ENCODE results near the gene CAPN3.
"Not testable (repeated sequence)": the region's sequence is repeated elsewhere in the genome, so short reads cannot be mapped to it uniquely, and the experiment has no call there.

Gene CAPN3

DNA sequence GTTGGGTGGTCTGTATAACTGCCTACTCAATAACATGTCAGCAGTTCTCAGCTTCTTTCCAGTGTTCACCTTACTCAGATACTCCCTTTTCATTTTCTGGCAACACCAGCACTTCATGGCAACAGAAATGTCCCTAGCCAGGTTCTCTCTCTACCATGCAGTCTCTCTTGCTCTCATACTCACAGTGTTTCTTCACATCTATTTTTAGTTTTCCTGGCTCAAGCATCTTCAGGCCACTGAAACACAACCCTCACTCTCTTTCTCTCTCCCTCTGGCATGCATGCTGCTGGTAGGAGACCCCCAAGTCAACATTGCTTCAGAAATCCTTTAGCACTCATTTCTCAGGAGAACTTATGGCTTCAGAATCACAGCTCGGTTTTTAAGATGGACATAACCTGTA is at the start of gene CAPN3:
Gene CAPN3 (plus strand): TSS at position 253 of the 400 bp plus-strand sequence. CDS start 305 bp downstream, outside the sequence.
- DNase-seq: no peak

DNA sequence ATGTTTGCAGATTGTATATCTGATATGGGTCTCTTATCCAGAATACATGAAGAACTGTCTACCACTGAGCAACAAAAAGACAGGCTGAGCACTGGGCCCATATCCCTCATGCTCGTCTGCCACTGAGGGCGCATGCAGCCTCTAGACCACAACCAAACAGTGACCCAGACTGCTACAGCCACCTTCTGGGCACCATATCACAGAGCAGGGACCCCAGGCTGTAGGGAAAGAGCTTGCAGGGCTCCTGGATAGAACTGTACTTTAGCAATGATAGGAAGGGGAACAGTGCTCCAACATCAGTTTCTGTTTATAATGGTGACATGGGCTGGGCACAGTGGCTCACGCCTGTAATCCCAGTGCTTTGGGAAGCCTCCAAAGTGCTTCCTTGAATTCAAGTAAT is 45.8 kb upstream of the CAPN3 start:
- no peak for DNase-seq

DNA sequence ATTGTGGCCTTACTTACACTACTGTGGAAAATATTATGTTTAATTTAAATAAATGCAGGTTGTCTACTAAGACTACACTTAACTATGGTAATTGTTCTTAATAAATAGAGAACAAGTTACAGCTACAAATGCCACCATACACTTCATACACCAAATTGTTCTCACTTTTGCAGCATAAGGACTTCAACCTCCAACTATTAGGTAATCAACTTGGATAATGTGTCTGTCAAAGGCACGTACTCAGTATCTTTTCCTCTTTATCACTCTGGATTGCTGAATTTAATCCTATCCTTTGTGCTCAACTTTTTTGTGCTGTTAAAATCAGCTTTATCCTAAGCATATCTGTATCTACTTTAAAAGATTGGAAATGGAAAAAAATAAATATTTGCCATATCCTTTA is 44.5 kb upstream of the CAPN3 start:
- DNase-seq: no peak

DNA sequence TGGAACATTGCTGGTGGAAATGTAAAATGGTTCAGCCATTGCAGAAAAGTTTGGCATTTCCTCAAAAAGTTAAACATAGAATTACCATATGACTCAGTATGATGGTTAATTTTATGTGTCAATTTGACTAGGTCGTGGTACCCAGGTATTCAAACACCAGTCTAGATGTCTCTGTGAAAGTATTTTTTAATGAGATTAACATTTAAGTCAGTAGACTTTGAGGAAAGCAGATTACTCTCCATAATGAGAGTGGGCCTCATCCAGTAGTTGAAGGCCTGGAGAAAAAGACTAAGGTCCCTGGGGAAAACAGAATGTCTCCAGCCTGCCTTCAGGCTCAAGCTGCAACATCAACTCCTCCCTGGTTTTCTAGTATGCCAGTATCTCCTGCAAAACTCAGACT is 43.8 kb upstream of the CAPN3 start:
- no peak for DNase-seq

DNA sequence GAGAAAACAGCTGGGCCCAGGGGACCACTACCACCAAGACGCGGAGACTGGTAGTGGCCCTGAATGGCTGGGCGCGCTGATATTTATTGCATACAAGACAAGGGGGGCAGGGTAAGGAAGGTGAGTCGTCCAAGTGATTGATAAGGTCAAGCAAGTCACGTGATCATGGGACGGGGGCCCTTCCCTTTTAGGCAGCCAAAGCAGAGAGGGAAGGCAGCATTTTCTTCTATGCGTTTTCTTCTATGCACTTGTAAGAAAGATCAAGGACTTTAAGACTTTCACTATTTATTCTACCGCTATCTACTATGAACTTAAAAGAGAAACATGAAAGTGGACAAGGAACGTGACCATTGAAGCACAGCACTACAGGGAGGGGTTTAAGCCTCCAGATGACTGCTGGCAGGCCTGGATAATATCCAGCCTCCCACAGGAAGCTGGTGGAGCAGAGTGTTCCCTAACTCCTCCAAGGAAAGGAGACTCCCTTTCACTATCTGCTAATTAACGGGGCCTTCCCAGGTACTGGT is 43.0 kb upstream of the CAPN3 start:
- DNase-seq: not testable (repeated sequence)

DNA sequence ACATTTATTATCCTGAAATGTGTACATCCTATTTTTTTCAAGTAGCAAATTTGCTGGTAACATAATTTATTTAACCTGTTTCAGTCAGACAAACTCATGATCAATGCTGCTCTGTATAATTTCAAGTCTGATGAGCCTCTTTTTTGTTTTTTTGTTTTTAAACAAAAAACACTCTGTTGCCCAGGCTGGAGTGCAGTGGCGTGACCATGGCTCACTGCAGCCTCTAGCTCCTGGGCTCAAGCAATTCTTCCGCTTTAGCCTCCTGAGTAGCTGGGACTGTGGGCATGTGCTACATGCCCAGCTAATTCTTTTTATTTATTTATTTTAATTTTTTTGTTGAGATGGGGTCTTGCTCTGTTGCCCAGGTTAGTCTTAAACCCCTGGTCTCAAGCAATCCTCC is 40.1 kb upstream of the CAPN3 start:
- no peak for DNase-seq

DNA sequence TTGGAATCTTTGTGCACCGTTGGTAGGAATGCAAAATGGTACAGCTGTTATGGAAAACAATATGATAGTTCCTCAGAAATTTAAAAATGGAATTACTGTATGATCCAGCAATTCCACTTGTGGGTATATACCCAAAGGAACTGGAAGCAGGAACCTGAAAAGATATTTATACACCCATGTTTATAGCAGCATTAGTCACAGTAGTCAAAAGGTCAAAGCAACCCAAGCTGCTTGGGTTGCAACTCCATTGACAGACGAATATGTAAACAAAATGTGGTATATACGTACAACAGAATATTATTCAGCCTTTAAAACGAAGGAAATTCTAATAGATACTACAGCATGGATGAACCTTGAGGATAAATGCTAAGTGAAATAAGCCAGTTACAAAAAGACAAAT is 35.0 kb upstream of the CAPN3 start:
- no peak for DNase-seq

DNA sequence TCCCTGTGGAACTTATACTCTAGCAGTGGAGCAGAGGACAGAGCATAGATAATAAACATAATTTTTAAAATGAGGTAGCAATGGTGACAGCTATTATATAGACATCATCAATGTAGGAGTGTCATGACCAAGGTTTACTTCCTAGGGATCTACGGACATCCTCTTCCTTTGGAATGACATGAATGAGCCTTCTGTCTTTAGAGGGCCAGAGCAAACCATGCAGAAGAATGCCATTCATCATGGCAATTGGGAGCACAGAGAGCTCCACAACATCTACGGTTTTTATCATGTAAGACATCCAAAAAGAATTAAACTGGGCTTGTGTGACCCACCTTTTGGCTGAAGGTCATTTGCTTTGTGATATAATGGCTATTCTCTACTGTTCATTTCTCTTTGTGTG is 30.1 kb upstream of the CAPN3 start:
- DNase-seq: no peak

DNA sequence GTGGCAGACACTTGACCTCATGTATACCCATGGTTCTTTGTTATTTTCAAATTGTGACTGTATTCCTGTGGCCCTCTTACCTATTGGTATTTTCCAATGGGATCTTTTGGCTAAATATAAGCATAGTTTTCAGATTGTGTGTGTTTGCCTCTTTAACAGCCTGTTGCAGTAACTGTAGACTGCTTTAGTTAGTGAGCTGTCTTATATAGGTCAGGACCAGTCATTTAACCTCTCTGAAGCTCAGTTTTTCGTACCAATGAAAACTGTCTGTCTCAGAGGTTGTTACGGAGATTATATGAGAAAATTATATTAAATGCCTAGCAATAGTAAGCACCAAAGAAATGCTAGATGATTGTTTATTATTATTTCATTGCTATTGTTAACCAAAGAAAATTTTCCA is 29.3 kb upstream of the CAPN3 start:
- no peak for DNase-seq

DNA sequence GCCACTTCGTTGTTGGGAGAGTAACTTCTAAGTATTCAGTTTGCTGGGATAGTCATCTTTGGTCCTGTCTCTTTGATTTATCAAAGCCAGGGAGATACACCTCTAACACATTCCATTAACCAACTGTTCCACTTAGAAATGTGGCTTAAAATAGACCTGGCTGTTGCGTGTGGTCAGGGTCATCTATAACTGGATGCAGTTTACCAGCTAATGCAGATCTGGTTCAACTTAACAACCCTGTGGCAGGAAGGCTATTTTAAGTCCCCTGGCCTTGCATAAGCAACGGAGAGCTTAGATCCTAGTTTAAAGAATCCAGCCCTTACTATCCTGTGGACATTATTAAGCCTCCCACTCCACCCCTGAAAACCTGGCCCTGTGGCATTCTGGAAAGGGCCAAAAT is 28.1 kb upstream of the CAPN3 start:
- no peak for DNase-seq

DNA sequence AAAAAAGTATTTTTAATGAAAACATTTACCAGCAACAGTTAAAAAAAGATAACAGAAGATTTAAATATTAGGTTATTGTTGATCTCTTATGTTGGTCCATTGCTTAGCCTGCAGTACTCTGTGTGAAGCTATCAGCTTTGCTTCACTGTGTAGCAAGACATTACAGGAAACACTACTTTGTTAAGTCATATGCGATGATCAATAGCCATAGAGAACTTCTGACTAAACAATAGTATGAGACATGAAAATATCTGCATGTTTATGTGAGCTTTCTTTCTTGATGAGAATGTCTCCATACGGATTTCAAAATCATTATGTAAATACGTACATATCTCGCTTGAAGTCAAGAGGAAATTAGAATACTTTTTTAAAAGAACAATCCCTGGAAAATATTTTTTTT is 27.0 kb upstream of the CAPN3 start:
- DNase-seq: no peak

DNA sequence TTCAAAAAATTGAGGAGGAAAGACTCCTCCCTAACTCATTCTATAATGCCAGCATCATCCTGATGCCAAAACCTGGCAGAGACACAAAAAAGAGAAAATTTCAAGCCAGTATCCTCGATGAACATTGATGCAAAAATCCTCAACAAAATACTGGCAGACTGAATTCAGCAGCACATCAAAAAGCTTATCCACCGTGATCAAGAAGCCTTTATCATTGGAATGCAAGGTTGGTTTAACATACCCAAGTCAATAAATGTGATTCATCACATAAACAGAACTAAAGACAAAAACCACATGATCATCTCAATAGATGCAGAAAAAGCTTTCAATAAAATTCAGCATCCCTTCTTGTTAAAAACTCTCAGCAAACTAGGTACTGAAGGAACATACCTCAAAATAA is 24.2 kb upstream of the CAPN3 start:
- no peak for DNase-seq

DNA sequence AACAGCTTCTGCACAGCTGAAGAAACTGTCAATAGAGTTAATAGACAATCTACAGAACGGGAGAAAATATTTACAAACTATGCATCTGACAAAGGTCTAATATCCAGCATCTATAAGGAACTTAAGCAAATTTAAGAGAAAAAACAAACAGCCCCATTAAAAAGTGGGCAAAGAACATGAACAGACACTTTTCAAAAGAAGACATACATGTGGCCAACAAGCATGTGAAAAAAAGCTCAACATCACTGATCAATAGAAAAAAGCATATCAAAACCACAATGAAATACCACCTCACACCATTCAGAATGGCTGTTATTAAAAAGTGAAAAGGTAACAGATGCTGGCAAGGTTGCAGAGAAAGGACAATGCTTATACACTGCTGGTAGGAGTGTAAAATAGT is 22.7 kb upstream of the CAPN3 start:
- DNase-seq: not testable (repeated sequence)

DNA sequence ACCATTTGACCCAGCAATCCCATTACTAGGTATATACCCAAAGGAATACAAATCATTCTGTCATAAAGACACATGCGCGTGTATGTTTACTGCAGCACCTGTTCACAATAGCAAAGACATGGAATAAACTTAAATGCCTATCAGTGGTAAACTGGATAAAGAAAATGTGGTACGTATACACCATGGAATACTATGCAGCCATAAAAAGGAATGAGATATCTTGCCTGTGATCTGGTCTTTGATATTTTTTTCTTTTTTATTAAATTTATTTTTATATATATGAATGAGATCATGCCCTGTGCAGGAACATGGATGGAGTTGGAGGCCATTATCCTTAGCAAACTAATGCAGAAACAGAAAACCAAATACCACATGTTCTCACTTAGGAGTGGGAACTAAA is 22.2 kb upstream of the CAPN3 start:
- DNase-seq: not testable (repeated sequence)

DNA sequence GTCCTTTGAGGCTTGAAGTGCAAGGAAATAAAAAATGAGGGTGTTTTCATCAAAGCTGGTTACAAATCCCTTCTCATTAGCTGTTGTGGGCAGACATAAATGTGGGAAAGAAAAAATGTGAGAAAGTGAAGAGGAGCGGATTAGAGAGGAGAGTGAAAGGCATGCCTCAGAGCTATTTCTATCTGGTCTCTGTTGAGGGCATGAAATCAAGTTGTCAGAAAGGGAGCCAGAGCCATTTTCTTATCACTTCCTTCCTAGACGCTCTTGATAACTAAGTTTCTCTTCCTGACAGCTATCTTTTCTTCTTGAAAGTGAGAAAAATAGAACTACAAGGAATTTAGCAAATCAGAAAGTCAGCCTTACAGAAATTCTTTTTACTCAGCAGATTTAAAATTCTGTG is 20.8 kb upstream of the CAPN3 start:
- DNase-seq: no peak

DNA sequence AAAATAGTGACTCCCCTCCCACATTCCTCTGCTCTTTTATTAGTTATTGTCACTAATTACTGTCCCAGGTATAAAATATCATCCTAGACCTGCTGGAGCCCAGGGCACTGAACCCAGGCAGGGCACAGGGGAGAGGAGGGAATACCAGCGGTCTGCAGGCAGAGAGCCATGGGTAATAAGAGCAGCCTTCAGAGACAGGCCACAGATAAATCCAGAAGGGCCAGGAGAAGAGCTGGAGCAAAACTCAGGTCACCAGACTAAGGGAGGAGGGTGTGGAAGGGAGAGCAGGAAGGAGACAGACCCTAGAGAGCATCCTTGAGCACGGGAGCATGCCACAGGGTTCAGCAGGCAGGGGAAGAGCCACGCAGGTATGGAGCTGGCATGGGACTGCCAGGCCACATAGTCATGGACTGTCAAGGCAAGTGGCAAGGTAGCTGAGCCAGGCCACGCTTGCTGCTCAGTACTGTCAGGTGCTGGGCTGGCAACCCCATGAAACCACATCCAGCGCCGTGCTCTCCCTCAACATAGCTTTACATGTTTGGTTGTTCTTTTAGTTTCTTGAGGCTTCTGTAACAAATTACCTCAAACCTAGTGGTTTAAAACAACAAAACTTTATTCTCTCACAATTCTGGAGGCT is 15.6 kb upstream of the CAPN3 start:
- DNase-seq: no peak

DNA sequence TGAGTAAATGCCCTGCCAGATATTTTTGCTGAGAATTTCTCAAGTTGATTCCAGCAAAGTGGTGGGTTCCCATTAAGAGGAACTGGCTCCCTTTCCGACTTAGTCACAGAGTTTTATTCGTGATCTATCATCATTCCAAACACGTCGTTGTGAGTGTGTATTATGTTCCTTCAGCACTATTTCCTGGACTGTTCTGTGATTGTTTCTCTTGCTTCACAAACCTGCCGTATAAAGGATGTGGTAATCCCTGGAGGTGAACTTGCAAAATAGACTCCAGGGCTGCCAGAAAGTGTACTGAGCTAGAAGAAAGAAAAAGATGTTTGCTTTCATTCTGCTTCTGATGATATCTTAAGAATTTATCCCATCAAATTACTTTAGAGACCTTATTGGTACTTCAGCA is 14.5 kb upstream of the CAPN3 start:
- no peak for DNase-seq

DNA sequence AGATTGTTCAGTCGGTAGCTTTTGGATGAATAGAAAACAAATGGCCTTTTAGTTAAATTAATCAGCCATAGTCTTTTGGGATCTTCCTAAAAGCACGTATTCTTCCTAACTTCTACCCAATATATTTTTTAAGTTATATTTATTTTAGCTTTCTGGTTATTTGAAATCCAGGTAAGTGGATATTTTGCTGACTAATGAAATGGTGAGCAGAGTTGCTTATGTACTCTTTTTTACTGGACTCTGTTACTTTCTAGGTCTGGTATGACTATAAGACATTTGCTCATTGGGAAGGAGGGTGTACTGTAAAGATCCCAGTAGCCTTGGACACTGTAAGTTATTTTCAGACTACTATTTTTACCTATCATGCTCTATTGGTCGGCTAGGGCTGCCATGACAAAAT is 13.8 kb upstream of the CAPN3 start:
- DNase-seq: no peak

DNA sequence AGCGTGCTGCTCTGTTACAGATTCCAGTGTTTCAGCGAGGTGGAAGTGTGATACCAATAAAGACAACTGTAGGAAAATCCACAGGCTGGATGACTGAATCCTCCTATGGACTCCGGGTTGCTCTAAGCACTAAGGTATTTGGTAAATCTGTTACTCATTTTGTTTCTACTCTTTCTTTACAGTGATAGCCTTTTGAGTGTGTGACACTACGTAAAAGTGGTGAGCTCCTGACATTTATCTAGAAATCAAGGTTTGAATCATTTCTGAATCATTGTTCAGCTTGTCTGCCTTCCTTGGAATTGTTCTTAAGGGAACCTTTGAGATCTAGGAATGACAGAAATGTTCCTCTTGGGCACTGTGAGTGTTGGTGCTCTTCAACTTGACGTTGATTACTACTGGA is 11.2 kb upstream of the CAPN3 start:
- no peak for DNase-seq

DNA sequence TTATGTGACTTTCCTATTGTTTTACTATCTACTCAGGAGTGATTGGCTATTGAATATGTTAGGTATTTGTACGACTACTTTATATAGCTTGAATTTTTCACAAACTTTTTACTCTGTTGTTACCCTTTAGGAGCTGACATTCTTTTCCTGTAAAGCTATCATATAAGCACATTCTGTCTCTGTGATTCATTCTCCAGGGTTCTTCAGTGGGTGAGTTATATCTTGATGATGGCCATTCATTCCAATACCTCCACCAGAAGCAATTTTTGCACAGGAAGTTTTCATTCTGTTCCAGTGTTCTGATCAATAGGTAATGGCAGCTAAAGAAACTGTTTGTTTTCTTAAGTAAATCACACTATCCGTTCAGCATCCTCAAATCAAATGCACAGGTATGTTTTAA is 10.1 kb upstream of the CAPN3 start:
- DNase-seq: no peak

DNA sequence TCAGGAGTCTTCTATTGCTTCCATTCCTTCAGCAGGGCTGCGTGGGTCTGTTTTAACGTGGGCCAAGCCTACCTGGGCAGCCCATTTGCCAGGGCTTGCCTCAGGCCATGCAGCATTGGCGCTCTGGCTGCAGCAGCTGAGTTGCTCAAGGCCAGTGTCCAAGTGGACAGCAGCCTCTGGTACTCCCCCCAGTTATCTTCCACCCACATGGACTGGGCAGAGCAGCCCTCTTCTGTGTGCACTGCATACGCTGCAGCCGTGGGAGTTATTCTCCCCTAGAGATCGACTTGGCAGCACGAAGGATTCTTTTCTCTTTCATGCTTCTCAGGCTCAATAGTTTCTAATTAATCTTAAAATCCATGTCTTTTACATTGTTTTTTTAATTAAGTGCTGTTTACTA is 6.9 kb upstream of the CAPN3 start:
- no peak for DNase-seq

DNA sequence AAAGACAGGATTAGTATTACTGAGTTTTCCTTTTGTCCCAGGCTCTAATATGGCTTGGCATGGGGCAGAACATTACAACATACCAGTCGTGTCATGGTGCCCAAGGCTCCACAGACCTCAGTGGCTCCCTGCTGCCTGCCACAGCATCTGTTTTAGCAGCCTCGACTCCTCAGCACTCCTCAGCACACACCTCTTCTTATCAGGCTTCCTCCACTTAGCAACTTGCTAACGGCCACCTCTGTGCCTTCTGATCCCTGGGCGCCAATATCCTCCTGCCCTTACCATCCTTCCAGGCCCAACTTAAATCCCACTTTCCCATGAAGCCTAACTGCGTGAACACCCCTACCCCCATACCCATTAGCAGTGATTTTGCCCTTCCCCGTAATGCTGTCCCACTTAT is 6.2 kb upstream of the CAPN3 start:
- DNase-seq: no peak

DNA sequence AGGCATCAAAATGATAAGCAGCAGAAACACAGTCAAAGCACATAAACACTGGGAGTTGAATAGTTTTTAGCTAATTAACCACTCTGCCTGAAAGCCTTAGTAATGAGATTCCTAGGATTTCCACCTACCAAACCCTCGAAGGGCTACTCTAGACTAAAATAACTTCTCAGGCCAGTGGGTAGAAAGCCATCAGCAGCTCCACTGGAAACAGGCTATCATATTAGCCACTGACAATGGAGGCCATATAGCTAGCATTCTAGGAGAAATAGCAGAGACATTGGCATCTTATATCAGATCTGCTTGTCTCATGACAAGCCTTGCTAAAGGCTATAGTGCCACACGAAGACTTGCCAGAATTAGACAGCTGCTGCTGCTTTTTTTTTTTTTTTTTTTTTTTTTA is 4.5 kb upstream of the CAPN3 start:
- DNase-seq: no peak

DNA sequence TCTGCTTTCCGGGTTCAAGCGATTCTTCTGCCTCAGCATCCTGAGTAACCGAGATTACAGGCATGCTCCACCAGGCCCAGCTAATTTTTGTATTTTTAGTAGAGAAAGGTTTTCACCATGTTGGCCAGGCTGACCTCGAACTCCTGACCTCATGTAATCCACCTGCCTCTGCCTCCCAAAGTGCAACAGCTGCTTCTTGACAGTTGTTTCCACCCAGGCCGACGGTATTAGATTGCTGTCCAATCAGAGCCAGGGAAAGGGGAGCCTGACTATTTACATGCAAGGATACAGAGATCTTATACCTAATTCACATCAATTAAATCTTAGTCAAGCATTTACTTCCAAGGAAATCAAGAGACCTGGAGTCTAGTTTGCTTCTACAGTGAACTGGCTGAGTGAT is 4.0 kb upstream of the CAPN3 start:
- no peak for DNase-seq

DNA sequence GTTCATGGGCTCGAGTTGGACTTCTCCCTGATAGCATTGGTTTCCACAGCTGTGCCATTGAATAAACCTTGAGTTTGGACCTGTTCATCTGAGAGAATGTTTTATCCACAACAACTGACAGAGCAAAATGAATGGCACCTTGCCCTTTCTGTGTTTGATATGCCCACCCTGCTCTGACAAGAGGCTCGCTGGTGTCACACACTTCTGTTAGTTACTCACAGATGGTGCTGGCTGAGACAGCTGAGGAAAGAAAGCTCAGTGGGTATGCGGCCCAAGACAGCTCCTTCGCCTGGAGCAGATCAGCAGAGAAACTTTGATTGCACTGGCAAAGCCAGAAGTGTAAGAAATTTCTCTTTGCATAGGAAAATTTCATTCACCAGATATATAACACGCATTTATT is 2.5 kb upstream of the CAPN3 start:
- no peak for DNase-seq

DNA sequence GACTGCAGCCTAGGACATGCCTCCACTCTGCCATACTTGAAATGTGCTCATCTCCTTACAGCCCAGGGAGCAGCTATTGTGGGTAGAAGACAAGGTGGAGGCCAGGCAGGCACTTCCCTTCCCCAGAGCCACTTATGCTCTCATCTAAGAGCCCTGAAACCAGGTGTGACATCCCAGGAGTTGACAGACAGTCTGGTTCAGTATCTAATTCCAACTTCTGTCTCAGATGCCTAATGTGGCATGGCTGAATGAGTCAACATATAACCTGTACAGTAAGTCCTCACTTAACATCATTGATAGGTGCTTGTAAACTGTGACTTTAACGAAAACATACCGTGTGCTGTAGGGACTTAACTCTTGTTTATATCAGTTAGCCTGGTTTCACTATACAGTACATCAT is 1.2 kb upstream of the CAPN3 start:
- no peak for DNase-seq
